ENCODE results near the gene CDH11.

GRCh38 chr16:65041667-65042066 is 80.2 kb downstream of the CDH11 start:
- TF ChIP-seq, protein P1, sequence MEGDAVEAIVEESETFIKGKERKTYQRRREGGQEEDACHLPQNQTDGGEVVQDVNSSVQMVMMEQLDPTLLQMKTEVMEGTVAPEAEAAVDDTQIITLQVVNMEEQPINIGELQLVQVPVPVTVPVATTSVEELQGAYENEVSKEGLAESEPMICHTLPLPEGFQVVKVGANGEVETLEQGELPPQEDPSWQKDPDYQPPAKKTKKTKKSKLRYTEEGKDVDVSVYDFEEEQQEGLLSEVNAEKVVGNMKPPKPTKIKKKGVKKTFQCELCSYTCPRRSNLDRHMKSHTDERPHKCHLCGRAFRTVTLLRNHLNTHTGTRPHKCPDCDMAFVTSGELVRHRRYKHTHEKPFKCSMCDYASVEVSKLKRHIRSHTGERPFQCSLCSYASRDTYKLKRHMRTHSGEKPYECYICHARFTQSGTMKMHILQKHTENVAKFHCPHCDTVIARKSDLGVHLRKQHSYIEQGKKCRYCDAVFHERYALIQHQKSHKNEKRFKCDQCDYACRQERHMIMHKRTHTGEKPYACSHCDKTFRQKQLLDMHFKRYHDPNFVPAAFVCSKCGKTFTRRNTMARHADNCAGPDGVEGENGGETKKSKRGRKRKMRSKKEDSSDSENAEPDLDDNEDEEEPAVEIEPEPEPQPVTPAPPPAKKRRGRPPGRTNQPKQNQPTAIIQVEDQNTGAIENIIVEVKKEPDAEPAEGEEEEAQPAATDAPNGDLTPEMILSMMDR (optimal IDR thresholded peaks at IDR 0.05 in 1 of 3, IDR thresholded peaks at IDR 0.05 in 1 of 3, conservative IDR thresholded peaks at IDR 0.05 in 1 of 3; ENCODE audit: extremely low read depth in 1 of 3, insufficient read depth in 2 of 3, low read length in 3 of 3): no peak
- TF ChIP-seq EZH2 (IDR thresholded peaks at IDR 0.05; ENCODE audit: low read length): no peak
